Right ventricle myocardium superior (tissue), 1 donor: Measurements from ENCODE around the gene THOC7. TPM values are rescaled to one million over a fixed set of nuclear protein-coding genes. Genes with fewer than 3 reads are reported as not detected.
A peak's percentile ranks its signal among the peaks of the same experiment; 100 is the strongest.

Experiments used
- ATAC-seq: fragments of 200-7000 bp; cut with Tn5 transposase; one replicate; pipeline ENCODE4 v1.9.1; 2020; ENCODE audit warnings: mild to moderate bottlenecking; ENCODE audit not compliant: poor library complexity
- DNase-seq: peaks from one replicate; pipeline ENCODE4 v3.0.0-alpha.2; 2020
- intact Hi-C: fragments of 100-400 bp; cut with DNase I; formaldehyde crosslinking; loops from one replicate; pipeline ENCODE4 v1.11.2; 2022
- total RNA-seq: library from RNA; stranded (reverse); fragmentation: NEBNext Ultra II Directional; extraction: Animal tissue kit (Norgen Biotek cat#: 25700); gene quantifications from one replicate; pipeline ENCODE4 v1.2.1, GENCODE V29; 2021
- donor health status: DM: no; HTN: yes; CAD: no; lungs with severe emphysema.

Gene THOC7
- total RNA-seq, 1 donor from 2014 or later = 84.9 TPM

DNA sequence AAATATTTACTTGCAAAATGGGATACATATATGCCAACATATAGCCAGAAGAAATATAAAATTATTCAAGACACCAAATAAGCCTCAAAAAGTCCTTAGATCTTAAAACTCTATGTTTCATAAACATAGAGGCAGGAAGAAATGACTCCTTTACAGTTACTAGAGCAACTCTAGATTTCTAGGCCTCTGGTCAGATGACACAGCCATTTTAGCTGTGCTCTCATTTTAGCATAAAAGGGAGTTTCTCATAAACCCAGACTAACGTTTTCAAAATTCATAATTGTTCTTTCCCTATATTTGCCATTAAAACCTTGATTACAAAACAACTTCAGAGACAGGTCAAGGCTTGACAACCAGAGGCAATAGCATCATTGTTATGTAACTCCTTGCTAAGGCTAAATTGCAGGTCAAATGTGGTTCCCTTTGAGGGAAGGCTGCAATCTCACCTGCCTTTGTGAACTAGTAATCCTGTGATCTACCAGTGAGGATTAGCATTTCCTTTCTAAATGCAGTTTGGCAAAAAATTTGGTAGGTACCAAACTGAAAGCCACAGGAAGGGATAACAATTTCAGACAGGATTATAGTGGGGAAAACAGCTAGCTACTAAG is 8.2 kb downstream of the THOC7 start:
- ATAC-seq (no peak), DNase-seq (no peak)
- intact Hi-C loops = no loop called here

- no peak for DNase-seq
- intact Hi-C loops = no loop called here
- no peak for ATAC-seq
Observed at GRCh38 chr3:63853106-63853505, 10.5 kb downstream of the THOC7 start.

GRCh38 chr3:63851287-63851686 is 12.3 kb downstream of the THOC7 start:
- intact Hi-C loops = no loop called here
- DNase-seq = no peak

DNA sequence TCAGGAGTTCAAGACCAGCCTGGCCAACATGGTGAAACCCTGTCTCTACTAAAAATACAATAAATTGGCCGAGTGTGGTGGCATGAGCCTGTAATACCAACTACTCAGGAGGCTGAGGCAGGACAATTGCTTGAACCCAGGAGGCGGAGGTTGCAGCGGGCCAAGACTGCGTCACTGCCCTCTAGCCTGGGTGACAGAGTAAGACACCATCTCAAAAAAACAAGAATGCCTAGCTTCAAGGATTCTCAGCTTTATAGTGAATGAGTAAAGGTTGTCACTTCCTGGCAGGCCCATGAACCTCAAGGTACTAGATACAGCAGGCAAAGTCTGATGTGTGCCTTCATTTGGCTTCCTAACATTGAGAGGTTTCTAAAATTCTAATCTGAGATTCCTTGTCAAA is 14.4 kb downstream of the THOC7 start:
- intact Hi-C loops = no loop called here
- ATAC-seq (no peak), DNase-seq (no peak)

More at GRCh38 chr3:63851287-63851686, 12.3 kb downstream of the THOC7 start:
- no peak for ATAC-seq

DNA sequence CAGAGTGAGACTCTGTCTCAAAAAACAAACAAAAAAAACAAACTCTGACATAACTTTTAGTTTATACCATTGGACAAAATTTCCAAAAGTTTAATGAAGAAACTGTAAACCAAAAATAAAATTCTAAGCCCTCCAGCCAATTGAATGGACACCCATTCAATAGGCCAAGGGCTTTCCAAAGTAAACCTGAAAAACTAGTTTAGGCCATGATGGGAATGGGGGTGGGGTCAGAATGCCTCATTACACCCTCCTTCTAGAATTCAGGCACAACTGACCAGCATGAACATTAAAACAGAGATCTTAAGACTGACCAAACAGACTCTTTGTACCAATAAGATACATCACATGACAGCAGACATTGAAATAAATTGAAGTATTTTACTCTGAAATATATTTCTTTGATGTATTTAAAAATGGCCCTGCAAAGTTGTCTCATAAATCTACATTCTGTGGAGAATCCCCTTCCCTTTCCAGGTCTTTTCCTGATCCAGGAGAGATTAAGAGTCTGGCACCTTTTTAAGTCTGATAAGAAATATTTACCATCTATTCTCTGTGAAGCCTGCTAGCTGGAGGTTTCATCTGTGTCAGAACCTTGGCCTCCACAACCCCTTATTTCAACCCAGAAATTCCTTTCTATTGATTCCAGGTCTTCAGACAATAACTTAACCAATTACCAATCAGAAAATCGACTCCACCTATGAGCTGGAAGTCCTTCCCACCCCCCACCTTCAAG is 15.7 kb downstream of the THOC7 start:
- intact Hi-C loops = no loop called here
- ATAC-seq (no peak), DNase-seq (no peak)

- ATAC-seq = no peak
Observed at GRCh38 chr3:63845215-63845614, 18.4 kb downstream of the THOC7 start.

GRCh38 chr3:63842127-63842526 is 21.5 kb downstream of the THOC7 start:
- intact Hi-C loops = no loop called here
- ATAC-seq (no peak), DNase-seq (no peak)

More at GRCh38 chr3:63845215-63845614, 18.4 kb downstream of the THOC7 start:
- no peak for DNase-seq
- intact Hi-C loops = no loop called here

DNA sequence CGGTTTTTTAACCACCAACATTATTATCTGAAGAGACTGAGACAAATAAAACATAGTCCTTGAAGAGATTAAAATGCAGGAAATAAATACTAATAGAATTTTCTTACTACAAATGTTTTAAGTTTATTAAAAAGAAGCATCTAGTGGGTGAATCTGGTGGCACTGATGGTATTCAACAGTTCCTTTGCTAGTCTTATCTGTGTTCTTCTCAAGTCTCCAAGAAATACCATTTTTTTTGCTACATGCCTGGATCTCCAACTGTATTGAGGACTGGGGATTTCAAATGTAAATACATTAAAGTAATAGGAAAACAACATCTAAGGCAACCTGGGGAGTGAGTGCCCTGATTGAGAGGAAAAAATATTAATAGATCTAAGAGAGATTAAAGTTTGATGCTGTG is 21.9 kb downstream of the THOC7 start:
- DNase-seq = no peak
- intact Hi-C loops = no loop called here
- ATAC-seq = no peak

DNA sequence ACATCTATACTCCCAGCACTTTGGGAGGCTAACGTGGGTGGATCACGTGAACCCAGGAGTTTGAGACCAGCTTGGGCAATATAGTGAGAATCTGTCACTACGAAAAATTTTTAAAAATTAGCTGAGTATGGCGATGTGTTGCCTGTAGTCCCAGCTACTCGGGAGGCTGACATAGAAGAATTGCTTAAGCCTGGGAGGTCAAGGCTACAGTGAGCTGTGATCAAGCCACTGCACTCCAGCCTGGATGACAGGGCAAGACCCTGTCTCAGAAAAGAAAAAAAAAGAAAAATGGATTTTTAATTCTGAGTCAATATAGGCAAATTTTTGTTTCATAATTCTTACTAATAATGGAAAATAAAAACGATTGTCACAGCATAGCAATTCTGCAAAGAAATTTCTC is 31.2 kb downstream of the THOC7 start:
- intact Hi-C loops = no loop called here

DNA sequence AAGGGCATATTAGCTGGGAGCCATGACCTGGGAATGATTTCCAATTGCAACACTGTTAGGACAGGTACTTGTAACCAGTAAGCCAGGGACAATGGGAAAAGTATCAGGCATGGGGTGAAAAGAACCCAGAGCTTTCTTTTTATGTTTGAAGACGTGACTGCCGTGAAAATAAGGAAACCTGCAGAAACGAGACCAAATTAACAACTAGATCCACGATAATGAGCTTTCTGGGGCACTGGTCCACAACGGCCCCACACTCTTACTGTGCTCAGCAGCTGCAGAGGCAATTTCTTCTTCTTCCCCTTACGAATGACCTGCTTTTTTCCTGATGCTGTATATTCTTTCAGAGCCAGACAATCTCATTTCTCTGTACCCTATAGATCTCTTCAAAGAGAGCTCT is 33.1 kb downstream of the THOC7 start:
- ATAC-seq = no peak
- intact Hi-C loops = no loop called here

More for the DNA sequence above, 31.2 kb downstream of the THOC7 start:
- ATAC-seq (no peak), DNase-seq (no peak)

DNA sequence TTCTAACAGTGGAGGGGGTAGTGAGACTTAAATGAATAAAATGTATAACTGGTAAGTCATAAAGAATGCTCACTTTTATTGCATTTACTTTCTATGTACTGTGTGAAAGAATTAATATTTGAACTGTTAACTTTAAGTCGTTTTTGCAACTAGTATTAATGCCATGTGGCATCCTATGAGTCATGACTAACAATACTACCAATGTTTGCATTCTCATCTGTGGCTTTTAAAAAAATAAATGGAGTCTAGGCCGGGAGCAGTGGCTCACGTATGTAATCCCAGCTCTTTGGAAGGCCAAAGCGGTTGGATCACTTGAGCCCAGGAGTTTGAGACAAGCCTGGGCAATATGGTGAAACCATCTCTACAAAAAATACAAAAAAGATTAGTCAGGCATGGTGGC is 39.3 kb downstream of the THOC7 start:
- ATAC-seq (no peak), DNase-seq (no peak)
- intact Hi-C loops = no loop called here

More for the DNA sequence above, 33.1 kb downstream of the THOC7 start:
- DNase-seq = no peak

DNA sequence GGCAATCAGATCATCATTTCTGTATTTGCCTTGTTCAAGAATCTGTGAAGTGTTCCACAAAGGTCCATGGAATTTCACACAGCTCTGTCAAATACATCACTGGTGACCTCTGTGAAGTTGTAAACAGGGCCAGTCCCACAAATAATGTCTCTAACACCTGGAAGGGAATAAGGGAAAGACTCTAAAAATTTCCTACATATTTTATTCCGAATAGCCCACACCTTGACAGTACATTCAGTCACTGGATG is 44.5 kb downstream of the THOC7 start, which contains the start of gene C3orf49:
Gene C3orf49, plus strand, starts transcription at position 149 of the 248 bp plus-strand sequence. CDS start 173 bp downstream, outside the sequence.
- ATAC-seq (no peak), DNase-seq (no peak)
- intact Hi-C loops = loop anchor here (2.0 kb wide), 1 partner anchor 468 kb away; no protein-coding TSS in a partner anchor

GRCh38 chr3:63818282-63819150 is 45.1 kb downstream of the THOC7 start:
- ATAC-seq (peak; percentile 69), DNase-seq (no peak)
- intact Hi-C loops = loop anchor here (2.0 kb wide), 1 partner anchor 468 kb away; no protein-coding TSS in a partner anchor

- no peak for ATAC-seq
- no peak for DNase-seq
- intact Hi-C loops = no loop called here
Observed at GRCh38 chr3:63817225-63817624, 46.4 kb downstream of the THOC7 start.

- no peak for ATAC-seq
Observed at GRCh38 chr3:63814237-63814636, 49.4 kb downstream of the THOC7 start.

GRCh38 chr3:63809607-63810006 is 54.0 kb downstream of the THOC7 start:
- no peak for DNase-seq
- no peak for ATAC-seq
- intact Hi-C loops = no loop called here

More at GRCh38 chr3:63814237-63814636, 49.4 kb downstream of the THOC7 start:
- intact Hi-C loops = no loop called here
- no peak for DNase-seq

DNA sequence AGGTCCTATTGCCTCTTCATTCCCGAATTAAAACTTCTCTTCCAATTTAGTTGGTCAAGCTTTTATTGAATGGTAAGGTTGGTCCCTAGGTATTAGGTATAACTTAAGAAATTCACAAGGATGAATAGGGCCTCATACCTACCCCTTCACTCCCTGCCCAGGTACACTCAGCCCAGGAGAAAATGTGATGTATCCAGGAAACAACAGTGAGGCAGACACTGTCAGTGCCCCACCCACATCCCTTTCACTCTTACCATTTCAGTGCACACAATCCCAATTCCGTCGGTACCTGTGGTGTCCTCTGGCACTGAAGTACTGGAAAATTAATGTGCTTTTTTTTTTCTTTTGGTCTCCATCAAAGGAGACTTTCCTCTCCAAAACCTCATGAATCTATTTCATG is 55.0 kb downstream of the THOC7 start:
- no peak for DNase-seq
- ATAC-seq = no peak
- intact Hi-C loops = no loop called here

DNA sequence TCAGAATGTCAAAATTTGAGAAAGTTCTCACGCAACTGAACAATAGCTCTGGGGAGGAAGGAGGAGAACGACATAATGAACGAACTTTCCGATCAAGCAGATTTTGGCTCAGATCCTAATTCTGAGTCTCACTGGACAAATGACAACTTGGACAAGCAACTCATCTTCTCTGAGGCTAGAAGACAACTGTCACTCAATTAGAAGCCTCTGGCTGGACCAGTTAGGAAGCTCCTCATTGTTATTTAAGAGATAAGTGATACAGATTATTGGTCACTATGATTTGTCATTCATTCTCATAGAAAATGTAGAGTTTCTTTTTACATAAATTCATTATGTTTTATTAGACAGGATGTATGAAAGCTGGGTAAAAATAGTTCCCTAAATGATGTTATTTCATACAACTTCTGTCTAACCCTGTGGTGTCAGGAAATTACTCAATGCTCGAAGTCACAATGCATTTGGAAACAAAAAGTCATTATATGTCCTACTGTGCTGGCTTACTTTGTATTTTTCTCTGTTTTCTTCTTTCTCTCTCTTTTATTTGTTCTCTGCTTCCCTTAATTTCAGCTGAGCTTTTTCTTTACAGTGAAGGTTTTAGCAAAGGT is 55.5 kb downstream of the THOC7 start:
- intact Hi-C loops = no loop called here
- DNase-seq = no peak
- no peak for ATAC-seq

DNA sequence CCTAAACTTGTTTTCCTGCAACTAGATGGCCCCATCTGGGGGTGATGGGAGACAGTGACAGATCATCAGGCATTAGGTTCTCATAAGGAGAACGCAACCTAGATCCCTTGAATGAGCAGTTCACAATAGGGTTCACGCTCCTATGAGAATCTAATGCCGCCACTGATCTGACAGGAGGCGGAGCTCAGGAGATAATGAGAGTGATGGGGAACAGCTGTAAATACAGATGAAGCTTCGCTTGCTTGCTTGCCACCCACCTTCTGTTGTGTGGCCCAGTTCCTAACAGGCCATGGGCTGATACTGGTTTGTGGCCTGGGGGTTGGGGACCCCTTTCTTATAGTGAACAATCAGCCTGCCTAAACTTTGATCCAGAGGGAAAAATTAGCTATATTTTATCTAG is 59.7 kb downstream of the THOC7 start:
- no peak for DNase-seq
- ATAC-seq = no peak
- intact Hi-C loops = no loop called here
